ENCODE results near the gene SMG5.

- TF ChIP-seq CTCF (IDR thresholded peaks at IDR 0.05) (no peak), POLR2A (IDR thresholded peaks at IDR 0.05) (no peak), POLR2AphosphoS5 (IDR thresholded peaks at IDR 0.05; ENCODE audit: insufficient read depth in 1 of 2, low read depth in 1 of 2) (no peak)
Measured at GRCh38 chr1:156221986-156222692, 60.5 kb downstream of the SMG5 start.

Data from vagina (tissue), 2 donors.